Keratinocyte (primary cell): ENCODE results near the gene HDAC3. TPM values are rescaled to one million over a fixed set of nuclear protein-coding genes. Genes with fewer than 3 reads are reported as not detected.

Experiments used
- DNase-seq: peaks from one replicate; pipeline ENCODE4 v3.0.0-alpha.2; 2011; ENCODE audit warnings: low read depth, missing footprints, low spot score
- FAIRE-seq: peaks from 2 replicates; lab custom pipeline; 2011; peaks lifted over from hg19 to GRCh38; lab: Jason Lieb, UNC
- H2AFZ ChIP-seq: 2 replicates; pipeline ENCODE4 v1.6.0; 2012; ENCODE audit warnings: low read length, control low read depth, inconsistent platforms; ENCODE audit not compliant: control insufficient read depth
- H3K27ac ChIP-seq: 2 replicates; pipeline ENCODE4 v1.5.1; 2011; ENCODE audit warnings: low read length; ENCODE audit not compliant: control insufficient read depth, insufficient read depth
- H3K27me3 ChIP-seq: 3 replicates; pipeline ENCODE4 v1.6.0; 2011; ENCODE audit warnings: low read length; ENCODE audit not compliant: control insufficient read depth, insufficient read depth; ENCODE audit errors: extremely low read depth
- H3K36me3 ChIP-seq, 2 experiments: 2 replicates in 1 of 2; 3 replicates in 1 of 2; pipeline ENCODE4 v1.5.1; 2011; ENCODE audit warnings: low read length in 2 of 2, mild to moderate bottlenecking in 1 of 2; ENCODE audit not compliant: control insufficient read depth in 2 of 2, insufficient read depth in 2 of 2; ENCODE audit errors: extremely low read depth in 1 of 2
- H3K4me1 ChIP-seq: 3 replicates; pipeline ENCODE4 v1.5.1; 2011; ENCODE audit warnings: low read length; ENCODE audit not compliant: control insufficient read depth, insufficient read depth; ENCODE audit errors: extremely low read depth
- H3K4me2 ChIP-seq: 3 replicates; pipeline ENCODE4 v1.6.0; 2011; ENCODE audit warnings: low read depth, low read length; ENCODE audit not compliant: control insufficient read depth, insufficient read depth; ENCODE audit errors: extremely low read depth
- H3K4me3 ChIP-seq, 3 experiments: fragments of 200-600 bp in 1 of 3; sonication (generic) in 1 of 3; 2 replicates in 2 of 3; 3 replicates in 1 of 3; pipeline ENCODE4 v1.5.1; 2011 to 2016; ENCODE audit warnings: low read length in 3 of 3, mild to moderate bottlenecking in 3 of 3, control low read depth in 2 of 3, inconsistent platforms in 1 of 3, low read depth in 1 of 3, mixed read lengths in 1 of 3, mixed run types in 1 of 3, moderate library complexity in 1 of 3; ENCODE audit not compliant: control insufficient read depth in 2 of 3, insufficient read depth in 2 of 3; ENCODE audit errors: extremely low read depth in 1 of 3
- H3K79me2 ChIP-seq: 2 replicates; pipeline ENCODE4 v1.6.0; 2012; ENCODE audit warnings: low read length; ENCODE audit not compliant: control insufficient read depth, insufficient read depth
- H3K9ac ChIP-seq: 3 replicates; pipeline ENCODE4 v1.6.0; 2011; ENCODE audit warnings: low read length; ENCODE audit not compliant: control insufficient read depth, insufficient read depth; ENCODE audit errors: extremely low read depth
- H3K9me1 ChIP-seq: 3 replicates; pipeline ENCODE4 v1.6.0; 2011; ENCODE audit warnings: low read length; ENCODE audit not compliant: control insufficient read depth, insufficient read depth; ENCODE audit errors: extremely low read depth
- H3K9me3 ChIP-seq: 2 replicates; pipeline ENCODE4 v1.5.1; 2012; ENCODE audit warnings: low read depth, low read length; ENCODE audit not compliant: control insufficient read depth
- H4K20me1 ChIP-seq: 3 replicates; pipeline ENCODE4 v1.6.0; 2011; ENCODE audit warnings: low read length; ENCODE audit not compliant: control insufficient read depth, insufficient read depth; ENCODE audit errors: extremely low read depth
- EZH2 ChIP-seq: IDR thresholded peaks from one replicate; pipeline ENCODE4 v1.6.1; 2012; ENCODE audit warnings: inconsistent platforms, mild to moderate bottlenecking, low read length, moderate library complexity
- dilution Hi-C: fragments of 300-500 bp; cut with MboI; formaldehyde crosslinking; loops from one replicate; pipeline ENCODE4 v1.7.0; 2020; ENCODE audit warnings: low sequenced_read_pairs; ENCODE audit not compliant: extremely low pct_ligation_motif_present
- polyA plus RNA-seq, 5 experiments: library from polyadenylated mRNA; depleted of rRNA in 3 of 5; stranded (reverse) in 3 of 5; stranded (forward) in 1 of 5; unstranded in 1 of 5; fragments of >200 nt; gene quantifications; 1 replicate in 1 of 5; 2 replicates in 3 of 5; 3 replicates in 1 of 5; pipeline versions ENCODE4 v1.2.1 to v1.2.3, GENCODE V29; 2011 to 2012; ENCODE audit warnings: missing spikeins in 2 of 5, low read depth in 1 of 5, low replicate concordance in 1 of 5
- TF ChIP-seq, protein P1 (sequence below), 3 experiments: IDR thresholded peaks in 1 of 3; conservative IDR thresholded peaks in 1 of 3; optimal IDR thresholded peaks in 1 of 3; 2 replicates in 2 of 3; 3 replicates in 1 of 3; pipeline versions ENCODE3 to v1.5.1; 2011; ENCODE audit warnings: low read length in 3 of 3, mild to moderate bottlenecking in 3 of 3, moderate library complexity in 2 of 3, control low read depth in 1 of 3, inconsistent platforms in 1 of 3; ENCODE audit not compliant: insufficient read depth in 2 of 3; ENCODE audit errors: extremely low read depth in 1 of 3

Gene HDAC3
- polyA plus RNA-seq, 1 donor (not counting 4 experiments of a cell fraction or from before 2014, with no cell fraction given): 97.4 TPM

DNA sequence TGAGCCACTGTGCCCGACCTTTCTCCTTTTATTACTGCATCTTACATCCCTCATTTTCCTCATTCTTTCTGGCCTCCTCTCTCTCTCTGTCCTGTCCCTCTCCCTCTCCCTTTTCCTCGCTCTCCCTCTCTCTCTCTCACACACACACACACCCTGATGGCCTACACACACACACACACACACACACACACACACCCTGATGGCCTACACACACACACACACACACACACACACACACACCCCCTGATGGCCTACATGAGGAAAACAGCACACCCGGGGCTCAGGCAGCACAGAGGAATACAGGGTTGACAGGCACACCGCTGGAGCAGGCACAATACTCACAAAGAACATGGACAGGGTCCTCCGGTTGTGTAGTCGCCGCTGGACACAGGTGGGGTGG, 18.4 kb upstream of the HDAC3 start:
- H2AFZ ChIP-seq: no peak overlapping the region
- TF ChIP-seq, protein P1, sequence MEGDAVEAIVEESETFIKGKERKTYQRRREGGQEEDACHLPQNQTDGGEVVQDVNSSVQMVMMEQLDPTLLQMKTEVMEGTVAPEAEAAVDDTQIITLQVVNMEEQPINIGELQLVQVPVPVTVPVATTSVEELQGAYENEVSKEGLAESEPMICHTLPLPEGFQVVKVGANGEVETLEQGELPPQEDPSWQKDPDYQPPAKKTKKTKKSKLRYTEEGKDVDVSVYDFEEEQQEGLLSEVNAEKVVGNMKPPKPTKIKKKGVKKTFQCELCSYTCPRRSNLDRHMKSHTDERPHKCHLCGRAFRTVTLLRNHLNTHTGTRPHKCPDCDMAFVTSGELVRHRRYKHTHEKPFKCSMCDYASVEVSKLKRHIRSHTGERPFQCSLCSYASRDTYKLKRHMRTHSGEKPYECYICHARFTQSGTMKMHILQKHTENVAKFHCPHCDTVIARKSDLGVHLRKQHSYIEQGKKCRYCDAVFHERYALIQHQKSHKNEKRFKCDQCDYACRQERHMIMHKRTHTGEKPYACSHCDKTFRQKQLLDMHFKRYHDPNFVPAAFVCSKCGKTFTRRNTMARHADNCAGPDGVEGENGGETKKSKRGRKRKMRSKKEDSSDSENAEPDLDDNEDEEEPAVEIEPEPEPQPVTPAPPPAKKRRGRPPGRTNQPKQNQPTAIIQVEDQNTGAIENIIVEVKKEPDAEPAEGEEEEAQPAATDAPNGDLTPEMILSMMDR (optimal IDR thresholded peaks at IDR 0.05 in 1 of 3, IDR thresholded peaks at IDR 0.05 in 1 of 3, conservative IDR thresholded peaks at IDR 0.05 in 1 of 3; ENCODE audit: extremely low read depth in 1 of 3, insufficient read depth in 2 of 3, low read length in 3 of 3): no peak
- no peak for TF ChIP-seq EZH2
- no peaks in the 10 kb centered on the region for H3K79me2 ChIP-seq
- peaks cover 14% of the 10 kb centered on the region for H3K4me1 ChIP-seq
- no peaks in the 10 kb centered on the region for H3K36me3 ChIP-seq
- dilution Hi-C loops: no loop called here
- H3K9ac ChIP-seq: no peak overlapping the region
- H3K9me3 ChIP-seq: no peaks in the 10 kb centered on the region
- no peak overlapping the region for H3K4me3 ChIP-seq
- no peak for DNase-seq
- no peak for FAIRE-seq
- H3K9me1 ChIP-seq: no peaks in the 10 kb centered on the region
- no peaks in the 10 kb centered on the region for H4K20me1 ChIP-seq
- H3K4me2 ChIP-seq: no peak overlapping the region
- H3K27me3 ChIP-seq: no peaks in the 10 kb centered on the region
- H3K27ac ChIP-seq: no peak overlapping the region

DNA sequence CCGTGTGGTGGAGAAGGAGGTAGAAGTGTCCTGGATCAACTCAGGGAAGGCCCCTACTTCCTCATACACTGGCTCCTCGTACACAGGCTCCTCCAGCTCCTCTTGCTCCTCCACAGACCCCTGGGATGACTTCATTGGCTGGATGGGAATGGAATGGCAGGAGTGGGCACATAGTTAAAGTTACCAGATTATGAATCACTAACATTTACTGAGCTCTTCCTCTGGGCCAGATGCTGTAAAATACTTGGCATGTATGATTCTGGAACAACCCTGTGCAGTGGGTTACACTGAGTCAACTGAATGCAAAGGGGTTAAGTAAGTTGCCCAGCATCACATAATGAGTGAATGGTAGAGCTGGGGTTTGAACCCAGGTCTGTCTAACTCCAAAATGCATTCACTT, 17.6 kb upstream of the HDAC3 start:
- Histone ChIP-seq H3K27me3 (no peaks in the 10 kb centered on the region), H3K36me3 (no peaks in the 10 kb centered on the region), H3K9ac (no peak overlapping the region), H3K9me1 (no peaks in the 10 kb centered on the region), H3K79me2 (no peaks in the 10 kb centered on the region), H3K4me1 (peaks cover 14% of the 10 kb centered on the region), H3K9me3 (no peaks in the 10 kb centered on the region), H4K20me1 (no peaks in the 10 kb centered on the region), H2AFZ (no peak overlapping the region), H3K4me3 (no peak overlapping the region), H3K4me2 (no peak overlapping the region), H3K27ac (no peak overlapping the region)
- FAIRE-seq (no peak), DNase-seq (no peak)
- no peak for TF ChIP-seq EZH2
- TF ChIP-seq, protein P1 (optimal IDR thresholded peaks at IDR 0.05 in 1 of 3, IDR thresholded peaks at IDR 0.05 in 1 of 3, conservative IDR thresholded peaks at IDR 0.05 in 1 of 3; ENCODE audit: extremely low read depth in 1 of 3, insufficient read depth in 2 of 3, low read length in 3 of 3): no peak
- dilution Hi-C loops: no loop called here
